Hepatocyte (in vitro differentiated cells): ENCODE measurements around the gene CINP. TPM values are rescaled to one million over a fixed set of nuclear protein-coding genes. Genes with fewer than 3 reads are reported as not detected.

ENCODE experiments used
- DNase-seq: peaks from one replicate; pipeline ENCODE4 v3.0.0-alpha.2; 2016; ENCODE audit warnings: low spot score
- H2AFZ ChIP-seq: fragments of 200-600 bp; sonication (generic); 2 replicates; pipeline ENCODE4 v1.6.0; 2016; ENCODE audit warnings: antibody characterized with exemption, mild to moderate bottlenecking
- H3K27ac ChIP-seq: fragments of 200-600 bp; sonication (generic); 2 replicates; pipeline ENCODE4 v1.5.1; 2016; ENCODE audit warnings: mild to moderate bottlenecking
- H3K27me3 ChIP-seq: fragments of 200-600 bp; sonication (generic); 2 replicates; pipeline ENCODE4 v1.6.1; 2016
- H3K36me3 ChIP-seq: fragments of 200-600 bp; sonication (generic); replicated peaks from 2 replicates; pipeline ENCODE4 v1.5.1; 2016; ENCODE audit warnings: low read depth; ENCODE audit not compliant: insufficient read depth
- H3K4me1 ChIP-seq: fragments of 200-600 bp; sonication (generic); 2 replicates; pipeline ENCODE4 v1.5.1; 2016; ENCODE audit warnings: mild to moderate bottlenecking, moderate library complexity; ENCODE audit not compliant: insufficient read depth
- H3K4me2 ChIP-seq: fragments of 200-600 bp; sonication (generic); 2 replicates; pipeline ENCODE4 v1.6.0; 2016
- H3K4me3 ChIP-seq: fragments of 200-600 bp; sonication (generic); 2 replicates; pipeline ENCODE4 v1.5.1; 2016; ENCODE audit warnings: mild to moderate bottlenecking
- H3K79me2 ChIP-seq: fragments of 200-600 bp; sonication (generic); 2 replicates; pipeline ENCODE4 v1.6.0; 2017; ENCODE audit warnings: mild to moderate bottlenecking
- H3K9me2 ChIP-seq: fragments of 200-600 bp; sonication (generic); replicated peaks from 2 replicates; pipeline ENCODE4 v1.6.0; 2017; ENCODE audit warnings: mild to moderate bottlenecking; ENCODE audit not compliant: insufficient read depth
- H3K9me3 ChIP-seq: fragments of 200-600 bp; sonication (generic); 2 replicates; pipeline ENCODE4 v1.5.1; 2016; ENCODE audit warnings: low read depth, mild to moderate bottlenecking
- H4K20me1 ChIP-seq: fragments of 200-600 bp; sonication (generic); 2 replicates; pipeline ENCODE4 v1.6.0; 2016; ENCODE audit warnings: mild to moderate bottlenecking; ENCODE audit not compliant: insufficient read depth, poor library complexity, severe bottlenecking
- CTCF ChIP-seq: fragments of 200-600 bp; sonication (generic); IDR thresholded peaks from 2 replicates; pipeline ENCODE4 v1.5.1; 2016; ENCODE audit warnings: antibody characterized with exemption, mild to moderate bottlenecking; ENCODE audit not compliant: poor library complexity
- EZH2 ChIP-seq: fragments of 200-600 bp; sonication (generic); IDR thresholded peaks from 2 replicates; pipeline ENCODE4 v1.6.1; 2016; ENCODE audit warnings: antibody characterized with exemption, mild to moderate bottlenecking, borderline replicate concordance
- EZH2phosphoT487 ChIP-seq: fragments of 200-600 bp; sonication (generic); IDR thresholded peaks from one replicate; pipeline ENCODE4 v1.6.1; 2018; ENCODE audit warnings: antibody characterized with exemption, mild to moderate bottlenecking, low read depth, moderate library complexity; ENCODE audit not compliant: unreplicated experiment, severe bottlenecking
- WGBS: methylation state at CpG from one replicate; pipeline ENCODE4 v1.1.6; 2016; ENCODE audit warnings: low lambda C conversion rate; ENCODE audit errors: missing lambda C conversion rate; 5-methylcytosine and 5-hydroxymethylcytosine counted together
- polyA plus RNA-seq: library from polyadenylated mRNA; unstranded; fragments of >200 nt; fragmentation: Nextera tagmentation; extraction: Ambion mirVana; gene quantifications from 2 replicates; pipeline ENCODE4 v1.2.1, GENCODE V29; 2016
- total RNA-seq: library from RNA; depleted of rRNA; stranded (reverse); fragments of >200 nt; gene quantifications from 2 replicates; pipeline ENCODE4 v1.2.3, GENCODE V29; 2014

CINP gene
- total and polyA plus RNA-seq, 2 experiments from 2014 or later = 22.9 to 40.2 TPM

GRCh38 chr14:102378830-102379229 is 16.1 kb upstream of the CINP start:
- H3K4me1 ChIP-seq = no peaks in the 10 kb centered on the region
- no peak for TF ChIP-seq EZH2phosphoT487
- TF ChIP-seq CTCF = no peak
- no peak for TF ChIP-seq EZH2
- H4K20me1 ChIP-seq = no peaks in the 10 kb centered on the region
- no peaks in the 10 kb centered on the region for H3K9me3 ChIP-seq
- no peaks in the 10 kb centered on the region for H3K27me3 ChIP-seq
- no peaks in the 10 kb centered on the region for H3K36me3 ChIP-seq
- 97% methylated on average over 9 of the region's 9 CpGs for WGBS
- no peaks in the 10 kb centered on the region for H3K79me2 ChIP-seq
- H3K9me2 ChIP-seq = no peaks in the 10 kb centered on the region
- H3K27ac ChIP-seq = no peak overlapping the region
- no peak overlapping the region for H3K4me2 ChIP-seq
- H2AFZ ChIP-seq = no peak overlapping the region
- DNase-seq = no peak
- no peak overlapping the region for H3K4me3 ChIP-seq

- Histone ChIP-seq H3K36me3 (no peaks in the 10 kb centered on the region), H4K20me1 (no peaks in the 10 kb centered on the region), H3K4me1 (no peaks in the 10 kb centered on the region), H3K27ac (no peak overlapping the region), H3K4me3 (no peak overlapping the region), H2AFZ (no peak overlapping the region), H3K9me2 (no peaks in the 10 kb centered on the region), H3K9me3 (no peaks in the 10 kb centered on the region), H3K27me3 (no peaks in the 10 kb centered on the region), H3K4me2 (no peak overlapping the region), H3K79me2 (peaks cover 3% of the 10 kb centered on the region)
- no peak for DNase-seq
- no peak for TF ChIP-seq CTCF
- no peak for TF ChIP-seq EZH2phosphoT487
- no peak for TF ChIP-seq EZH2
Observed at GRCh38 chr14:102377696-102378095, 15.0 kb upstream of the CINP start.

- no peak overlapping the region for H3K4me2 ChIP-seq
- H3K27ac ChIP-seq = no peak overlapping the region
- no peaks in the 10 kb centered on the region for H3K36me3 ChIP-seq
- peaks cover 14% of the 10 kb centered on the region for H3K79me2 ChIP-seq
- no peaks in the 10 kb centered on the region for H3K9me3 ChIP-seq
- H2AFZ ChIP-seq = no peak overlapping the region
- H4K20me1 ChIP-seq = peaks cover 2% of the 10 kb centered on the region
- H3K27me3 ChIP-seq = no peaks in the 10 kb centered on the region
- H3K9me2 ChIP-seq = no peaks in the 10 kb centered on the region
- no peaks in the 10 kb centered on the region for H3K4me1 ChIP-seq
- H3K4me3 ChIP-seq = no peak overlapping the region
- 97% methylated on average over 5 of the region's 5 CpGs for WGBS
- no peak for DNase-seq
- TF ChIP-seq EZH2phosphoT487 (no peak), CTCF (no peak), EZH2 (no peak)
Observed at GRCh38 chr14:102375119-102375518, 12.4 kb upstream of the CINP start.

- Histone ChIP-seq H3K36me3 (no peaks in the 10 kb centered on the region), H3K4me2 (no peak overlapping the region), H2AFZ (no peak overlapping the region), H3K27me3 (no peaks in the 10 kb centered on the region), H4K20me1 (peaks cover 2% of the 10 kb centered on the region), H3K9me3 (no peaks in the 10 kb centered on the region), H3K4me3 (no peak overlapping the region), H3K9me2 (no peaks in the 10 kb centered on the region), H3K79me2 (peaks cover 23% of the 10 kb centered on the region), H3K4me1 (no peaks in the 10 kb centered on the region), H3K27ac (no peak overlapping the region)
- DNase-seq = no peak
- WGBS = 88% methylated on average over 2 of the region's 2 CpGs
- no peak for TF ChIP-seq CTCF
- TF ChIP-seq EZH2 = no peak
- TF ChIP-seq EZH2phosphoT487 = no peak
Observed at GRCh38 chr14:102374264-102374663, 11.6 kb upstream of the CINP start.
